Measurements from ENCODE around the gene PTH1R. TPM values are rescaled to one million over a fixed set of nuclear protein-coding genes. Genes with fewer than 3 reads are reported as not detected.

PTH1R gene
- polyA plus RNA-seq, 1 of the 3 experiments (the other 2 are of a cell fraction), result 0.07 TPM

DNA sequence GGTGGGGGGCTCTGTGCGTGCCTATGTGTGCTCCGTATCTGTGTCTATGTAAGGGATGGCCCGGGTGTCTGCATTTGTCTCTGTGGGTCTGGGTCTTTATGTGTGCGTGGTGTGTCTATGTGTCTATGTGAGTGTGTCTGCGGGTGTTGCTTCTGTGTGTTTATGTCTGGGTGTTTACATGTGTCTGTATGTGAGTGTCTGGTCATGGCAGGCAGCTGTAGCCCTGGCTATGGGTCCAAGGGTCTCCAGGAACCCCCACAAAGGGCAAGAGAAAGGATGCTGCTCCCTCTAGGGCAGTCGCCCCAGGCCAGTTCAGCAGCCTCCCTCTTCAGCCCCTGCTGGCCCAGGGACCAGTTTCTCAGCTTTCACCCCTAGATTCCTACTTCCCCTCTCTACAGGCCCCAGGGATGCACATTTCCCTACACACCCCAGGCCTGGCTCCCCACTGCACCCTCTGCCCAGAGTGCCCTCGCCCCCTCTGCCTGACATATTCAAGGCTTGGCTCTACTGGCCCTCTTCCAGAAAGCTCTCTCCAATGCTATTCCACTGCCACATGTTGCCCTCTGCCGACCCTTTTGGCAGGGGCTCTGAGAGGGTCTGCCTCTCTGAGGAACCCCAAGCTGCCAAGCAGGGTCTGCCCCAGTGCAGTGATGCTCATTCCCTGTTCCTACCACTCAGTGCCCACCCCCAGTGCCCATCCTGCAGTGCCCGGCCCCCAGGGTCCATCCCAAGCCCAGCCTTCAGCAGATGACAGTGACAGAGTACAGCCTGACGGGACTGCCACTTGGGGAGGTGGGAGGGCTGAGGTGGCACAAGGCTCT lies 13.2 kb upstream of the PTH1R start:
- TF ChIP-seq SMC3 (IDR thresholded peaks at IDR 0.05; ENCODE audit: low read depth, low read length), result peak; percentile 32; the same call in 1 of the 2 replicates
- no peak for TF ChIP-seq NFIC (IDR thresholded peaks at IDR 0.05; ENCODE audit: borderline replicate concordance)
- TF ChIP-seq, protein P1, sequence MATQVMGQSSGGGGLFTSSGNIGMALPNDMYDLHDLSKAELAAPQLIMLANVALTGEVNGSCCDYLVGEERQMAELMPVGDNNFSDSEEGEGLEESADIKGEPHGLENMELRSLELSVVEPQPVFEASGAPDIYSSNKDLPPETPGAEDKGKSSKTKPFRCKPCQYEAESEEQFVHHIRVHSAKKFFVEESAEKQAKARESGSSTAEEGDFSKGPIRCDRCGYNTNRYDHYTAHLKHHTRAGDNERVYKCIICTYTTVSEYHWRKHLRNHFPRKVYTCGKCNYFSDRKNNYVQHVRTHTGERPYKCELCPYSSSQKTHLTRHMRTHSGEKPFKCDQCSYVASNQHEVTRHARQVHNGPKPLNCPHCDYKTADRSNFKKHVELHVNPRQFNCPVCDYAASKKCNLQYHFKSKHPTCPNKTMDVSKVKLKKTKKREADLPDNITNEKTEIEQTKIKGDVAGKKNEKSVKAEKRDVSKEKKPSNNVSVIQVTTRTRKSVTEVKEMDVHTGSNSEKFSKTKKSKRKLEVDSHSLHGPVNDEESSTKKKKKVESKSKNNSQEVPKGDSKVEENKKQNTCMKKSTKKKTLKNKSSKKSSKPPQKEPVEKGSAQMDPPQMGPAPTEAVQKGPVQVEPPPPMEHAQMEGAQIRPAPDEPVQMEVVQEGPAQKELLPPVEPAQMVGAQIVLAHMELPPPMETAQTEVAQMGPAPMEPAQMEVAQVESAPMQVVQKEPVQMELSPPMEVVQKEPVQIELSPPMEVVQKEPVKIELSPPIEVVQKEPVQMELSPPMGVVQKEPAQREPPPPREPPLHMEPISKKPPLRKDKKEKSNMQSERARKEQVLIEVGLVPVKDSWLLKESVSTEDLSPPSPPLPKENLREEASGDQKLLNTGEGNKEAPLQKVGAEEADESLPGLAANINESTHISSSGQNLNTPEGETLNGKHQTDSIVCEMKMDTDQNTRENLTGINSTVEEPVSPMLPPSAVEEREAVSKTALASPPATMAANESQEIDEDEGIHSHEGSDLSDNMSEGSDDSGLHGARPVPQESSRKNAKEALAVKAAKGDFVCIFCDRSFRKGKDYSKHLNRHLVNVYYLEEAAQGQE (IDR thresholded peaks at IDR 0.05; ENCODE audit: low read depth, low read length), result no peak
- no peak for TF ChIP-seq RCOR1 (IDR thresholded peaks at IDR 0.05; ENCODE audit: low read length)
- TF ChIP-seq RAD21 (IDR thresholded peaks at IDR 0.05; ENCODE audit: low read length), result peak; percentile 61
- peaks cover 0 to 40% of the 10 kb centered on the region in 2 experiments; a peak in 1 of 4 replicates for H3K4me1 ChIP-seq (ENCODE audit: control insufficient read depth in 1 of 2, insufficient read depth in 2 of 2, low read depth in 1 of 2, low read length in 1 of 2)
- POLR2A ChIA-PET, result interaction anchor here (0.6 to 1.1 kb wide), 3 partner anchors 19 to 464 kb away, joined by 3 to 6 read pairs (median 4); no protein-coding TSS in a partner anchor
- no peaks in the 10 kb centered on the region for H3K27me3 ChIP-seq (ENCODE audit: insufficient read depth)
- no peak overlapping the region for H3K4me2 ChIP-seq
- peak; percentile 66 for DNase-seq
- no peaks in the 10 kb centered on the region for H3K9me2 ChIP-seq
- no peaks in the 10 kb centered on the region for H3F3A ChIP-seq (replicated peaks; ENCODE audit: insufficient read depth)
- H3K27ac ChIP-seq (ENCODE audit: low read depth in 2 of 2, low read length in 1 of 2), result no peak overlapping the region; a peak in 1 of 4 replicates
- CTCF ChIA-PET, result interaction anchor here (0.7 to 4.0 kb wide), 13 partner anchors 11 to 375 kb away, joined by 3 to 29 read pairs (median 5); no protein-coding TSS in a partner anchor
- no peak overlapping the region for H3K4me3 ChIP-seq (ENCODE audit: low read depth in 2 of 2, low read length in 1 of 2)
- no peaks in the 10 kb centered on the region for H3K36me3 ChIP-seq (replicated peaks in 1 of 2; ENCODE audit: control insufficient read depth in 1 of 2, insufficient read depth in 2 of 2, low read length in 1 of 2)
- 72% methylated on average over 9 of the region's 10 CpGs for WGBS (ENCODE audit: low lambda C conversion rate)
- H3K9me3 ChIP-seq, result no peaks in the 10 kb centered on the region
- no peaks in the 10 kb centered on the region for H3K79me2 ChIP-seq (ENCODE audit: insufficient read depth)
- no peaks in the 10 kb centered on the region for H4K20me1 ChIP-seq (ENCODE audit: insufficient read depth)
- no peak overlapping the region for H3K9ac ChIP-seq
- no peak overlapping the region for H2AFZ ChIP-seq (ENCODE audit: low read depth)

DNA sequence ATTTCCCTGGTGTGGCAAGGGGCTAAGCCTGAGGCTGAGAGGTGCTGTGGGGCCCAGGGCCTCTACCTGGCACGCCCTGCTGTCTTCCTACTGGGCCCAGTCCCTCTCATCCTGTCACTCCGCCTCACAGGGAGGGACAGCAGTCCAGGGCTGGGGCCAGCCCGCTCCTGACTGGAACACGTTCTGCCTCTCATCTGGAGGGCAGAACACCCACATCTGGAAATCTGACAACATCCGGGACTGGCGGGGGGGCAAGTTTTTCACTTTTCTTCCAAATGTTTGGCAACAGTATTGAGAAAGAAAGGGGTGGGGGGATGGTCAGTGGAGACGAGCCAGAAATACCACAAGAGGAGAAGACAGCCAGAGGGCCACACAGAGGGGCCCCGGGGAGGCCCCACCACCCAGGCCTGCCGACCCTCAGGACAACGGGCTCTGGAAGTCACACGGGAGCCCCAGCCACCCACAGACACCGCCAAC lies 12.5 kb upstream of the PTH1R start:
- H3K4me2 ChIP-seq, result no peak overlapping the region
- no peak overlapping the region; a peak in 1 of 4 replicates for H3K27ac ChIP-seq (ENCODE audit: low read depth in 2 of 2, low read length in 1 of 2)
- ChIA-PET CTCF (interaction anchor here (0.7 to 16.8 kb wide), 17 partner anchors 11 to 376 kb away, joined by 3 to 480 read pairs (median 14); partner anchors contain the start of gene PTH1R), POLR2A (interaction anchor here (0.6 to 1.1 kb wide), 3 partner anchors 20 to 463 kb away, joined by 3 to 6 read pairs (median 4); no protein-coding TSS in a partner anchor)
- H4K20me1 ChIP-seq (ENCODE audit: insufficient read depth), result no peaks in the 10 kb centered on the region
- H3K27me3 ChIP-seq (ENCODE audit: insufficient read depth), result no peaks in the 10 kb centered on the region
- H3F3A ChIP-seq (replicated peaks; ENCODE audit: insufficient read depth), result no peaks in the 10 kb centered on the region
- H2AFZ ChIP-seq (ENCODE audit: low read depth), result no peak overlapping the region
- H3K4me3 ChIP-seq (ENCODE audit: low read depth in 2 of 2, low read length in 1 of 2), result no peak overlapping the region
- no peaks in the 10 kb centered on the region for H3K9me3 ChIP-seq
- 38% methylated on average over 10 of the region's 12 CpGs for WGBS (ENCODE audit: low lambda C conversion rate)
- no peaks in the 10 kb centered on the region for H3K9me2 ChIP-seq
- TF ChIP-seq TEAD4 (IDR thresholded peaks at IDR 0.05; ENCODE audit: borderline replicate concordance, insufficient read depth) (no peak), EP300 (IDR thresholded peaks at IDR 0.05; ENCODE audit: borderline replicate concordance in 1 of 2, low read depth in 1 of 2, low read length in 1 of 2) (peak in 1 of 2 experiments; percentile 44; a peak in 1 of 4 replicates), MXI1 (IDR thresholded peaks at IDR 0.05; ENCODE audit: low read depth, low read length) (peak; percentile 47; the same call in 1 of the 2 replicates), CHD2 (IDR thresholded peaks at IDR 0.05; ENCODE audit: low read length, partially characterized antibody) (peak; percentile 42)
- H3K79me2 ChIP-seq (ENCODE audit: insufficient read depth), result no peaks in the 10 kb centered on the region
- no peaks in the 10 kb centered on the region for H3K36me3 ChIP-seq (replicated peaks in 1 of 2; ENCODE audit: control insufficient read depth in 1 of 2, insufficient read depth in 2 of 2, low read length in 1 of 2)
- DNase-seq, result peak; percentile 68
- H3K4me1 ChIP-seq (ENCODE audit: control insufficient read depth in 1 of 2, insufficient read depth in 2 of 2, low read depth in 1 of 2, low read length in 1 of 2), result peaks cover 0 to 40% of the 10 kb centered on the region in 2 experiments; a peak in 1 of 4 replicates
- no peak overlapping the region for H3K9ac ChIP-seq

Data from SK-N-SH (cell line).